G401 (cell line): ENCODE measurements around the gene ARSB. TPM values are rescaled to one million over a fixed set of nuclear protein-coding genes. Genes with fewer than 3 reads are reported as not detected.
"Not testable (repeated sequence)": the region's sequence is repeated elsewhere in the genome, so short reads cannot be mapped to it uniquely, and the experiment has no call there.

Experiments used
- DNase-seq: peaks from one replicate; pipeline ENCODE4 v3.0.0-alpha.2; 2015; ENCODE audit warnings: low spot score
- in situ Hi-C: cut with HindIII; loops from 2 replicates; pipeline ENCODE4 v1.10.0; 2016; ENCODE audit warnings: low sequenced_read_pairs, mixed read lengths
- total RNA-seq: library from RNA; depleted of rRNA; stranded (reverse); fragments of >200 nt; shearing (Covaris generic); gene quantifications from 2 replicates; pipeline ENCODE4 v1.2.3, GENCODE V29; 2014

ARSB gene
- total RNA-seq, 1 experiment from 2014 or later = 22.2 TPM

GRCh38 chr5:78768781-78769380 is 216.2 kb downstream of the ARSB start:
- in situ Hi-C loops = no loop called here
- no peak for DNase-seq

GRCh38 chr5:78766412-78766762 is 218.7 kb downstream of the ARSB start:
- in situ Hi-C loops = no loop called here
- no peak for DNase-seq

GRCh38 chr5:78765756-78766411 is 219.2 kb downstream of the ARSB start:
- in situ Hi-C loops = no loop called here
- DNase-seq = no peak

- no peak for DNase-seq
Measured at GRCh38 chr5:78765116-78765515, 220.0 kb downstream of the ARSB start.

GRCh38 chr5:78763659-78764189 is 221.4 kb downstream of the ARSB start:
- no peak for DNase-seq
- in situ Hi-C loops = no loop called here

More at GRCh38 chr5:78765116-78765515, 220.0 kb downstream of the ARSB start:
- in situ Hi-C loops = no loop called here

- DNase-seq, in situ Hi-C loops: not testable (repeated sequence)
Measured at GRCh38 chr5:78762743-78763142, 222.4 kb downstream of the ARSB start.

GRCh38 chr5:78761840-78762239 is 223.3 kb downstream of the ARSB start:
- no peak for DNase-seq
- in situ Hi-C loops = no loop called here

GRCh38 chr5:78760770-78761169 is 224.3 kb downstream of the ARSB start:
- in situ Hi-C loops = no loop called here
- DNase-seq = no peak

- in situ Hi-C loops = no loop called here
Measured at GRCh38 chr5:78760366-78760765, 224.7 kb downstream of the ARSB start.

GRCh38 chr5:78758169-78758839 is 226.8 kb downstream of the ARSB start:
- no peak for DNase-seq
- in situ Hi-C loops = no loop called here

More at GRCh38 chr5:78760366-78760765, 224.7 kb downstream of the ARSB start:
- DNase-seq = no peak

GRCh38 chr5:78757269-78758053 is 227.6 kb downstream of the ARSB start:
- no peak for DNase-seq
- in situ Hi-C loops = no loop called here

- in situ Hi-C loops = no loop called here
- no peak for DNase-seq
Measured at GRCh38 chr5:78756858-78757257, 228.3 kb downstream of the ARSB start.

- peak; percentile 45 for DNase-seq
- in situ Hi-C loops = no loop called here
Measured at GRCh38 chr5:78755822-78756429, 229.2 kb downstream of the ARSB start.

- no peak for DNase-seq
- in situ Hi-C loops = no loop called here
Measured at GRCh38 chr5:78754655-78755054, 230.5 kb downstream of the ARSB start.

GRCh38 chr5:78753093-78753531 is 232.0 kb downstream of the ARSB start:
- no peak for DNase-seq
- in situ Hi-C loops = no loop called here

- in situ Hi-C loops = no loop called here
- DNase-seq = no peak
Measured at GRCh38 chr5:78751872-78752271, 233.2 kb downstream of the ARSB start.

- no peak for DNase-seq
- in situ Hi-C loops = no loop called here
Measured at GRCh38 chr5:78750281-78750680, 234.8 kb downstream of the ARSB start.

- in situ Hi-C loops = no loop called here
- DNase-seq = peak; percentile 5
Measured at GRCh38 chr5:78747705-78748359, 237.3 kb downstream of the ARSB start.

- peak; percentile 9 for DNase-seq
Measured at GRCh38 chr5:78747055-78747454, 238.1 kb downstream of the ARSB start.

More at GRCh38 chr5:78747055-78747454, 238.1 kb downstream of the ARSB start:
- in situ Hi-C loops = no loop called here
